Activated CD4-positive, alpha-beta T cell treated with anti-CD3 and anti-CD28 coated beads for 24 hours (primary cell): ENCODE data around the gene ANKS1A.

Experiments
- DNase-seq, 2 donors: peaks; one replicate each; pipeline ENCODE4 v3.0.0-alpha.2; 2020; ENCODE audit warnings: low read depth in 2 of 2

Gene ANKS1A

GRCh38 chr6:35084041-35084491, 195.0 kb downstream of the ANKS1A start:
- no peak for DNase-seq

- DNase-seq: no peak
Observed at GRCh38 chr6:35084511-35085203, 195.6 kb downstream of the ANKS1A start.

- no peak for DNase-seq
Observed at GRCh38 chr6:35085359-35086281, 196.6 kb downstream of the ANKS1A start.

GRCh38 chr6:35086282-35086632, 197.2 kb downstream of the ANKS1A start:
- no peak for DNase-seq

- no peak for DNase-seq
Observed at GRCh38 chr6:35086636-35087360, 197.7 kb downstream of the ANKS1A start.

GRCh38 chr6:35087361-35088280, 198.6 kb downstream of the ANKS1A start:
- no peak for DNase-seq

- no peak for DNase-seq
Observed at GRCh38 chr6:35088281-35089215, 199.5 kb downstream of the ANKS1A start.

- DNase-seq: no peak
Observed at GRCh38 chr6:35089216-35089934, 200.3 kb downstream of the ANKS1A start.

GRCh38 chr6:35089935-35090505, 201.0 kb downstream of the ANKS1A start:
- DNase-seq: no peak

GRCh38 chr6:35090734-35091133, 201.7 kb downstream of the ANKS1A start:
- DNase-seq: no peak

- DNase-seq: no peak
Observed at GRCh38 chr6:35091346-35092083, 202.5 kb downstream of the ANKS1A start.

- no peak for DNase-seq
Observed at GRCh38 chr6:35092362-35093117, 203.5 kb downstream of the ANKS1A start.

- DNase-seq: no peak
Observed at GRCh38 chr6:35093118-35093445, 204.0 kb downstream of the ANKS1A start.

GRCh38 chr6:35093783-35094182, 204.7 kb downstream of the ANKS1A start:
- DNase-seq: no peak

- DNase-seq: no peak
Observed at GRCh38 chr6:35094183-35094582, 205.1 kb downstream of the ANKS1A start.

- DNase-seq: no peak
Observed at GRCh38 chr6:35096129-35096862, 207.2 kb downstream of the ANKS1A start.

GRCh38 chr6:35099116-35099515, 210.1 kb downstream of the ANKS1A start:
- DNase-seq: no peak
